SK-N-SH (cell line): Measurements from ENCODE around the gene LMO7.

Source experiments
- CHD2 ChIP-seq: fragments of 150-350 bp; IDR thresholded peaks from 2 replicates; pipeline ENCODE4 v1.6.1; 2018; ENCODE audit warnings: low read length; ENCODE audit not compliant: partially characterized antibody
- CTCF ChIP-seq: fragments of 200-600 bp; sonication (generic); IDR thresholded peaks from 2 replicates; pipeline ENCODE4 v1.6.1; 2017; ENCODE audit warnings: antibody characterized with exemption, mild to moderate bottlenecking, moderate library complexity
- EP300 ChIP-seq, 2 experiments: IDR thresholded peaks; 2 replicates each; pipeline versions ENCODE4 v1.4.0 to v1.6.1; 2012; ENCODE audit warnings: borderline replicate concordance in 1 of 2, low read depth in 1 of 2, low read length in 1 of 2
- GATA2 ChIP-seq: sonication (generic); formaldehyde crosslinking; IDR thresholded peaks from 2 replicates; pipeline ENCODE4 v1.5.0; 2020; ENCODE audit warnings: mild to moderate bottlenecking, missing genetic modification reagents
- MXI1 ChIP-seq: IDR thresholded peaks from 2 replicates; pipeline ENCODE4 v1.6.1; 2012; ENCODE audit warnings: mild to moderate bottlenecking, low read depth, low read length, improper control_type of control experiment
- NRF1 ChIP-seq: IDR thresholded peaks from 2 replicates; pipeline ENCODE4 v1.6.1; 2012; ENCODE audit warnings: low read depth, mild to moderate bottlenecking, low read length
- POLR2AphosphoS5 ChIP-seq: IDR thresholded peaks from 2 replicates; pipeline ENCODE4 v1.6.1; 2012; ENCODE audit warnings: low read depth, low read length
- RFX5 ChIP-seq: IDR thresholded peaks from 2 replicates; pipeline ENCODE4 v1.6.1; 2012; ENCODE audit warnings: mild to moderate bottlenecking, improper control_type of control experiment, low read length

DNA sequence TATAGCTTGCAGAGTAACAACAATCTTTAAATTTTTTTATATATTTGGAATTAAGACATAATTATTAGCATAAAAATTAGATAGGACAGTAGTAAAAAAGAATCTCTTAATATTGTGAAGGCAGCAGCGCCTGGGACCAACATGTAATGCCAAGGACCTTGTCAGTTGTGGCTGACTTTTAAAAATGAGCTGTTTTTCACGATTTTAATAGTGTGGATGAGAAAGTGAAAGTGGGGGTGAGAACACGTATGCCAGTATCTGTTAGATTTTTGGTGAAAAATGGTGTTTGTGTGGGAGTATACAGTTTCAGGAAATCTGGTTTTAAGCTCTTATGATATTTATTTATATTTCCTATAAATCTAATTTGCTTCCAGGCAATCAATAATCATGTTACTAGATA, 125.2 kb downstream of the LMO7 start:
- TF ChIP-seq CHD2 (no peak), CTCF (no peak), POLR2AphosphoS5 (no peak), EP300 (IDR thresholded peaks at IDR 0.05; ENCODE audit: borderline replicate concordance in 1 of 2, low read depth in 1 of 2, low read length in 1 of 2) (no peak), GATA2 (CRISPR knock-in tag) (no peak), MXI1 (no peak), NRF1 (no peak), RFX5 (no peak)
